Mesenchymal stem cell (in vitro differentiated cells and primary cell): ENCODE measurements around the gene ALDH1L1.

ENCODE experiments used
- DNase-seq: peaks from one replicate; pipeline ENCODE4 v3.0.0-alpha.2; 2013
- H2AFZ ChIP-seq: one replicate; pipeline ENCODE4 v1.6.1; 2013; ENCODE audit warnings: low read depth, mild to moderate bottlenecking, control low read depth, inconsistent platforms, low read length, moderate library complexity
- H2AK5ac ChIP-seq: 2 replicates; pipeline ENCODE4 v1.6.1; 2013; ENCODE audit warnings: low read length, moderate library complexity, mild to moderate bottlenecking, inconsistent platforms; ENCODE audit not compliant: severe bottlenecking
- H2BK120ac ChIP-seq: one replicate; pipeline ENCODE4 v1.6.1; 2013; ENCODE audit warnings: low read depth, mild to moderate bottlenecking, inconsistent platforms, low read length, moderate library complexity
- H2BK12ac ChIP-seq, 2 experiments: one replicate each; pipeline ENCODE4 v1.6.1; 2013; ENCODE audit warnings: inconsistent platforms in 2 of 2, low read length in 2 of 2, mild to moderate bottlenecking in 2 of 2, moderate library complexity in 2 of 2, control low read depth in 1 of 2
- H2BK15ac ChIP-seq: one replicate; pipeline ENCODE4 v1.6.1; 2013; ENCODE audit warnings: mild to moderate bottlenecking, low read depth, inconsistent platforms; ENCODE audit not compliant: poor library complexity, severe bottlenecking
- H2BK5ac ChIP-seq: 2 replicates; pipeline ENCODE4 v1.6.1; 2013; ENCODE audit warnings: low read depth, mild to moderate bottlenecking, low read length, control low read depth, inconsistent platforms; ENCODE audit not compliant: poor library complexity, severe bottlenecking
- H3K14ac ChIP-seq, 2 experiments: one replicate each; pipeline ENCODE4 v1.6.1; 2013; ENCODE audit warnings: inconsistent platforms in 2 of 2, low read length in 2 of 2, control low read depth in 1 of 2, mild to moderate bottlenecking in 1 of 2, moderate library complexity in 1 of 2
- H3K18ac ChIP-seq, 2 experiments: one replicate each; pipeline ENCODE4 v1.6.1; 2013; ENCODE audit warnings: inconsistent platforms in 2 of 2, low read length in 2 of 2, control low read depth in 1 of 2, low read depth in 1 of 2, mild to moderate bottlenecking in 1 of 2
- H3K23ac ChIP-seq, 2 experiments: one replicate each; pipeline ENCODE4 v1.6.1; 2013; ENCODE audit warnings: inconsistent platforms in 2 of 2, low read length in 2 of 2, mild to moderate bottlenecking in 2 of 2, moderate library complexity in 2 of 2, control low read depth in 1 of 2
- H3K27ac ChIP-seq: 2 replicates; pipeline ENCODE4 v1.5.1; 2013; ENCODE audit warnings: mild to moderate bottlenecking, moderate library complexity, low read length, control low read depth, inconsistent platforms; ENCODE audit not compliant: poor library complexity, severe bottlenecking
- H3K27me3 ChIP-seq, 2 experiments: 2 replicates each; pipeline versions ENCODE4 v1.6.1 to v1.7.0; 2013; ENCODE audit warnings: low read length in 2 of 2, mild to moderate bottlenecking in 2 of 2, moderate library complexity in 2 of 2, control low read depth in 1 of 2, inconsistent platforms in 1 of 2; ENCODE audit not compliant: control insufficient read depth in 1 of 2, insufficient read depth in 1 of 2
- H3K36me3 ChIP-seq, 2 experiments: 2 replicates each; pipeline versions ENCODE4 v1.6.1 to v1.7.0; 2013; ENCODE audit warnings: low read length in 2 of 2, control low read depth in 1 of 2, inconsistent platforms in 1 of 2, low read depth in 1 of 2, mild to moderate bottlenecking in 1 of 2; ENCODE audit not compliant: insufficient read depth in 2 of 2, control insufficient read depth in 1 of 2
- H3K4ac ChIP-seq, 2 experiments: one replicate each; pipeline ENCODE4 v1.6.1; 2013; ENCODE audit warnings: inconsistent platforms in 2 of 2, low read length in 2 of 2, mild to moderate bottlenecking in 2 of 2, moderate library complexity in 2 of 2, control low read depth in 1 of 2, low read depth in 1 of 2
- H3K4me1 ChIP-seq: 2 replicates; pipeline ENCODE4 v1.6.1; 2013; ENCODE audit warnings: low read depth, low read length, control low read depth; ENCODE audit not compliant: control insufficient read depth, insufficient read depth
- H3K4me2 ChIP-seq: 2 replicates; pipeline ENCODE4 v1.6.1; 2013; ENCODE audit warnings: low read length, mild to moderate bottlenecking, inconsistent platforms; ENCODE audit not compliant: poor library complexity, severe bottlenecking
- H3K4me3 ChIP-seq, 2 experiments: 2 replicates each; pipeline versions ENCODE4 v1.5.1 to v1.7.0; 2013; ENCODE audit warnings: low read length in 2 of 2, mild to moderate bottlenecking in 2 of 2, control low read depth in 1 of 2, low read depth in 1 of 2; ENCODE audit not compliant: insufficient read depth in 1 of 2
- H3K79me1 ChIP-seq: replicated peaks from 2 replicates; pipeline ENCODE4 v1.6.1; 2013; ENCODE audit warnings: mild to moderate bottlenecking, control low read depth, low read length, inconsistent platforms; ENCODE audit not compliant: poor library complexity, severe bottlenecking
- H3K9ac ChIP-seq: 2 replicates; pipeline ENCODE4 v1.7.0; 2013; ENCODE audit warnings: mild to moderate bottlenecking, low read length, moderate library complexity
- H3K9me3 ChIP-seq: 2 replicates; pipeline ENCODE4 v1.7.0; 2013; ENCODE audit warnings: mild to moderate bottlenecking, low read length; ENCODE audit not compliant: control insufficient read depth
- H4K8ac ChIP-seq: one replicate; pipeline ENCODE4 v1.6.1; 2013; ENCODE audit warnings: inconsistent platforms, mild to moderate bottlenecking, low read length, moderate library complexity
- H4K91ac ChIP-seq: one replicate; pipeline ENCODE4 v1.6.1; 2013; ENCODE audit warnings: mild to moderate bottlenecking, low read length, inconsistent platforms
- WGBS: methylation state at CpG from one replicate; pipeline ENCODE4 v1.1.7; 2013; ENCODE audit warnings: mixed read lengths; 5-methylcytosine and 5-hydroxymethylcytosine counted together

The ALDH1L1 gene

DNA sequence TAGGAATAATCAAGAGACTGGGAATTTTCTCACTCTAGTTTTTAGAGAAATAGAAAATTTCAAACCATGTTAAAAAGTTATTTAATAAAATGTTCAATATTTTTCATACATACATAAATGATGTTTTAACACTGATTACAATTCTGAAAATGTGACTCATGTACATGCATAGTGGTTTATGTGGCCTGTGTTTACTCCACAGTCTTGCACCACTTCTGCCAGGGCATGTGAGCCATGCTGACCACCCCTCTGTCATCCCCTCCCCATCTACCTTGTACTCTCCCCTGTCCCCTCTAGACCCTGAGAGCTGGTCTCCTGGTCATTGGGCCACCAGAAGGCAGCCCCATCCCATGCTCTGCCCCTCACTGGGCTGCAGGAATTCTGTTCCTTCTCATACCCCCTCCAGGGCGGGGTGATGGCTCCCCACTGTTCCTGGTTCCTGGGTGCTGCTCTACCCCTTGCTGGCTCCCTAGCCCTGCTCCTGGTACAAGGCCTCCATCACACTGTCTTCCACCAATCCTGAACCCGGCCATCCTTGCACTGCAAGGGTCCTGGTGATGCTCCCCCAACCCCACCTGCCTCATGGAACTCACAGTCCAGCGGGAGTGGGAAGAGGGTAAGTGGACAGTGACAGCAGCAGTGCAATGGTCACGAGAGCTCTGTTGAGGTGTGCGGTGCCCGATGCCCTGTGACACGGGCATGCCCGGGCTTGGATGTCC lies 72.3 kb downstream of the ALDH1L1 start:
- Histone ChIP-seq H2BK15ac (no peak overlapping the region), H3K9ac (no peak overlapping the region), H4K91ac (no peak overlapping the region), H3K4me1 (no peaks in the 10 kb centered on the region), H3K4me2 (no peak overlapping the region), H3K4ac (no peak overlapping the region), H4K8ac (no peak overlapping the region), H3K36me3 (no peaks in the 10 kb centered on the region), H3K14ac (no peak overlapping the region), H2AK5ac (no peak overlapping the region), H3K79me1 (no peaks in the 10 kb centered on the region), H3K9me3 (no peaks in the 10 kb centered on the region), H2AFZ (no peak overlapping the region), H3K27ac (no peak overlapping the region), H3K4me3 (no peak overlapping the region), H3K18ac (no peak overlapping the region), H2BK5ac (no peak overlapping the region), H3K23ac (no peak overlapping the region), H3K27me3 (peaks cover 0 to 8% of the 10 kb centered on the region in 2 experiments), H2BK120ac (no peak overlapping the region), H2BK12ac (no peak overlapping the region)
- DNase-seq: no peak
- 87% methylated on average over 7 of the region's 8 CpGs for WGBS

DNA sequence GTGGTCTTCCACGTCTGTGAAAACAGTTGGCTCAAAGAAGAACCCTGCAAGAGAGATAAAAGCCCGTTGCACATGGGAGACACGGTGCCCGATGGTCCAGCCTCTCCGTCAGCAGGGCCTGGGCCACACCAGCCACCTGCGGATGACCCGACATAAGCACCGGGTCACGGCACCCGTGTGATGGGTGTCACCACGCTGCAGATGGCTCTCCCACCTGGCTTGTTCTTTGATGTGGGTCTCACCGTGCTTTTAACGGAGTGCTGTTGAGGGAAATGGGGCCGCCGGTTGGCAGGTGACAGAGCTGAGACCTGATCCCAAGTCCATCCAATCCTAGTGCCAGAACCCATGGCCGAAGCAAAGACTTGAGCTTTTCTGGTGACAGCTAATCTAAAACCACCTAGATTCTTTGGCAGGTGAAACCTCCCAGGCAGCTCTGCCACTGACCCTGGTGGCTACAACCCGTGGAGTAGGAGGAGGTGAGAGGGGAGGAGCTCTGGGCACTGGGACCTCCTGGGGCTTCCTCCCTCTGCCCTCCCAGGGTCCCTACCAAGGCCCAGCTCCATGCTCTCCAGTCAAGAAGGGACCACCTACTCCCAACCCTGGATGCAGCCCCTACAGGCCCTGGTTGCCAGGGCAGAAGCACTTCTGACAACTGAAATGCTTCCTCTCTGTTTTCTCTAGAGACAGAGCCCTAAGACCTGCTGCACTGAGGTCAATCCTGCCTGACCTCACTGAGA lies 73.0 kb downstream of the ALDH1L1 start:
- Histone ChIP-seq H2BK15ac (no peak overlapping the region), H3K36me3 (no peaks in the 10 kb centered on the region), H3K27me3 (peaks cover 0 to 8% of the 10 kb centered on the region in 2 experiments), H4K91ac (no peak overlapping the region), H3K4me2 (no peak overlapping the region), H2AFZ (no peak overlapping the region), H3K27ac (no peak overlapping the region), H3K18ac (no peak overlapping the region), H4K8ac (no peak overlapping the region), H3K9ac (no peak overlapping the region), H2BK5ac (no peak overlapping the region), H3K79me1 (no peaks in the 10 kb centered on the region), H3K4me1 (no peaks in the 10 kb centered on the region), H2BK12ac (no peak overlapping the region), H3K14ac (no peak overlapping the region), H3K9me3 (no peaks in the 10 kb centered on the region), H3K4me3 (no peak overlapping the region), H2AK5ac (no peak overlapping the region), H3K23ac (no peak overlapping the region), H3K4ac (no peak overlapping the region), H2BK120ac (no peak overlapping the region)
- WGBS: 87% methylated on average over 17 of the region's 17 CpGs
- no peak for DNase-seq

DNA sequence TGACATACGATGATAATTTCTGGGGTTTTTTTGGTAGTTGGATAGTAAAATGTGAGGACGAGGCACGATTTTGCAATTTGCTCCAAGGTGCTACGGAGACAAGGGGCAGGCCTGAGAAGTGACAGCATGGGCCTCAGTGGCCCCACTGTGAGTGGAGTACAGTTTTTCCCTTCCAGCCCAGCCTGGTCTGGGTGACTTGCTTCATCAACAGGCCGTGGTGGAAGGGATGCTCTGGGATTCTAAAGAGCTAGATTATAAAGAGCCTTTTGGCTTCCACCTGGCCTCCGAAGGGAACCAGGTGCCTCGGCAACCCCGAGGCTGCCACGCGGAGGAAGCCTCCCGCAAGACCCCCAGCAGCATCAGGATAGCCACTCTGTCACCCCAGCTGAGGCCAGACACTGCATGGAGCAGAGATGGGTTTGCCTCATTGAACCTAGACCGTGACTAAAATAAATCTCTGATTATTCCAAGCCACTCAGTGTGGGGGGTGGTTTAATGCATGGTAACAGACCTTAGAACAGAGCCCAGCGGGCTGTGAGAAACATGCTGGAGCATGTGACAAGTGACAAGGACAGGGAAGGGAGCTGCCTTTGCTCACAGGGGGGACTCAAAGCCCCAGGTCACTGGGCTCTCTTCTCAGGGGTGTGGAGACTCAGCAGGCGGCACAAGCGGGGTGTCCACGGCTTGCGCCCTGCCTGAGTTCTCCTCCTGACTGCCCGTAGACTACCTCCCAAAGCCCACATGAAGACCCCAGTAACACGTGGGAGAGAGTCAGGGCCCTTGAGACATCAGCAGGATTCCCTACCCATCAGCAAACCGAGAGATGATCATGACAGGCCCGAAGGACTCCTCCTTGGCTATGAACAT lies 73.8 kb downstream of the ALDH1L1 start:
- Histone ChIP-seq H3K14ac (no peak overlapping the region), H3K4ac (no peak overlapping the region), H3K23ac (no peak overlapping the region), H2BK15ac (no peak overlapping the region), H3K36me3 (no peaks in the 10 kb centered on the region), H3K9me3 (no peaks in the 10 kb centered on the region), H2AFZ (no peak overlapping the region), H3K4me3 (no peak overlapping the region), H3K27me3 (peaks cover 0 to 3% of the 10 kb centered on the region in 2 experiments), H3K9ac (no peak overlapping the region), H4K91ac (no peak overlapping the region), H3K27ac (no peak overlapping the region), H3K79me1 (no peaks in the 10 kb centered on the region), H2BK12ac (no peak overlapping the region), H3K18ac (no peak overlapping the region), H2BK120ac (no peak overlapping the region), H2AK5ac (no peak overlapping the region), H4K8ac (no peak overlapping the region), H2BK5ac (no peak overlapping the region), H3K4me2 (no peak overlapping the region), H3K4me1 (no peaks in the 10 kb centered on the region)
- no peak for DNase-seq
- 89% methylated on average over 20 of the region's 21 CpGs for WGBS

DNA sequence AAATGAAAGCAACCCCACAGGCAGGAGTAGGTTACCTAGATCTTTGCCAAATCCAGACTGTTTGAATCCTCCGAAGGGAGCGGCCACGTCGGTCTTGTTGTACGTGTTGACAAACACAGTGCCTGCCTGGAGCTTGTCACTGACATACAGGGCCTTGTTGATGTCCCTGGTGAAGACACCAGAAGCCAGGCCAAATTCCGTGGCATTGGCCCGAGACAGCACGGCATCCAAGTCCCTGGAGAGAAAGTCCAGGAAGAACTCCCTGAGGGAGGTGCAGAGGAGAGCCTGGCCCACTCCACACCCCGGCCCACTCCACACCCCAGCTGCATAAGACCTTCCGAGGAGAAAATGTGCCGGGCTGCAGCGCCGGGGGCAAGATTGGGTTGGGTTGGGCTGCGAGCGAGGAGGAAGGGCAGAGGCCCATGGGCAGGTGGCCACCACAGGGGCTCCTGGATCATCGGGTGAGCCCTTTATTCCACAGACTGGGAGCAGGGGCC lies 74.6 kb downstream of the ALDH1L1 start:
- Histone ChIP-seq H3K4me3 (no peak overlapping the region), H2BK120ac (no peak overlapping the region), H2AFZ (no peak overlapping the region), H2BK15ac (no peak overlapping the region), H3K36me3 (no peaks in the 10 kb centered on the region), H2BK12ac (no peak overlapping the region), H3K4ac (no peak overlapping the region), H3K14ac (no peak overlapping the region), H3K27me3 (peaks cover 0 to 3% of the 10 kb centered on the region in 2 experiments), H3K18ac (no peak overlapping the region), H3K9me3 (no peaks in the 10 kb centered on the region), H2BK5ac (no peak overlapping the region), H3K9ac (no peak overlapping the region), H3K79me1 (no peaks in the 10 kb centered on the region), H2AK5ac (no peak overlapping the region), H3K23ac (no peak overlapping the region), H4K8ac (no peak overlapping the region), H4K91ac (no peak overlapping the region), H3K27ac (no peak overlapping the region), H3K4me1 (no peaks in the 10 kb centered on the region), H3K4me2 (no peak overlapping the region)
- 90% methylated on average over 16 of the region's 16 CpGs for WGBS
- no peak for DNase-seq
